ENCODE results near the gene CHRM1. TPM values are rescaled to one million over a fixed set of nuclear protein-coding genes. Genes with fewer than 3 reads are reported as not detected.

Gene CHRM1
- polyA plus RNA-seq, 1 donor: 0.09 TPM

- no peak for DNase-seq (ENCODE audit: low read depth)
Measured at GRCh38 chr11:62905296-62905695, 15.9 kb downstream of the CHRM1 start.

DNA sequence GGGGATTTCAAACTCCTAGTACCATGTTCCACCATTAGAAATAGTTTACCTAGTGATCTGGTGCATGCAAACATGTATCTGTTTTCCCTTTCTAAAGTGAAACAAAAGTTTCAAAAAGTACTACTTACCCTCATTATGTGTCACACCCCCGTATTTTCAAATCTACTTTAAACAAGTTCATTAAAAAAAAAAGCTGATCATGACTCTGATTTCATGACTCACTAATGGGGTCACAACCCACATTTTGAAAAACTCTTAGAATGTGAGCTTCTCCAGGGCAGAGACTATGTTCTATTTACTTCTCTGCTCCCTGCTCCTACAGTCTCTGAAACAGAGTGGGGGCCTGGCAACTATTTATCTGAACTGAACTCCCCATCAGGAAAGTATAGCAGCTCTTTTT is 18.2 kb downstream of the CHRM1 start:
- no peak for DNase-seq (ENCODE audit: low read depth)

- DNase-seq (ENCODE audit: low read depth): no peak
Measured at GRCh38 chr11:62898027-62898426, 23.1 kb downstream of the CHRM1 start.

DNA sequence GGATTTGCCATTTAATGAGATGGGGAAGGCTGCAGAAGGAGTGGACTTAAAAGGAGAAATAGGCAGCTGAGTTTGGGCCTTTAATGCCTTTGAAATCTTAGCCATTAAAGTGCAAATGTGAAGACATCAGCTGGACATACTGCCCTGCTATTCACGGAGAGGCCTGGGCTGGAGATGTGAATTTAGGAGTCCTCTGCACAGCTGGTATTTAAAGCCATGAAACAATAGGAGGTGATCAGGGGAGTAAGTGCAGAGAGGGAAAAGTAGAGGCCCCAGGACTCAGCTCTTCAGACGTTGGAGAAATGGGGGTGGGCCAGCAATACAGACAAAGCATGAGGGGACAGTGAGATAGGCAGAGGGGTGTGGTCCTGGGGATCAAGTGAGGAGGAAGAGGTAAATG is 23.9 kb downstream of the CHRM1 start:
- no peak for DNase-seq (ENCODE audit: low read depth)

DNA sequence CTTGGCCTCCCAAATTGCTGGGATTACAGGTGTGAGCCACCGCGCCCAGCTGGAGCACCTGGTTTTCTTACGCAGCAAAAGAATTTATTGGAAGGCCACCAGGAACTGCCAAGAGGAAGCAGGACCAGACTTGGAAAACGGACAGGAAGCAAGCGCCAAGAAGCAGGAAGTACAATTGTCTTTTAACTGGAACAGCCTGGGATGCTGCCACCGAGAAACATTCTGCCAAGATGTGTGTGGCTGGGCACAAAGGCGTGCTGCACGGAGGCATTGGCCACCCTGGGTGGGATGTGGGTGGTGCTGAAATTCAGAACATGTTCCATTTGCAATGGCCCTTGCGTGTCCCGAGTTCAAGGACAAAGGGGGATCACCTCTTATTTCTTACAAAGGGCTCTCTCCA is 25.1 kb downstream of the CHRM1 start:
- DNase-seq (ENCODE audit: low read depth): no peak

GRCh38 chr11:62895501-62895900 is 25.7 kb downstream of the CHRM1 start:
- no peak for DNase-seq (ENCODE audit: low read depth)

DNA sequence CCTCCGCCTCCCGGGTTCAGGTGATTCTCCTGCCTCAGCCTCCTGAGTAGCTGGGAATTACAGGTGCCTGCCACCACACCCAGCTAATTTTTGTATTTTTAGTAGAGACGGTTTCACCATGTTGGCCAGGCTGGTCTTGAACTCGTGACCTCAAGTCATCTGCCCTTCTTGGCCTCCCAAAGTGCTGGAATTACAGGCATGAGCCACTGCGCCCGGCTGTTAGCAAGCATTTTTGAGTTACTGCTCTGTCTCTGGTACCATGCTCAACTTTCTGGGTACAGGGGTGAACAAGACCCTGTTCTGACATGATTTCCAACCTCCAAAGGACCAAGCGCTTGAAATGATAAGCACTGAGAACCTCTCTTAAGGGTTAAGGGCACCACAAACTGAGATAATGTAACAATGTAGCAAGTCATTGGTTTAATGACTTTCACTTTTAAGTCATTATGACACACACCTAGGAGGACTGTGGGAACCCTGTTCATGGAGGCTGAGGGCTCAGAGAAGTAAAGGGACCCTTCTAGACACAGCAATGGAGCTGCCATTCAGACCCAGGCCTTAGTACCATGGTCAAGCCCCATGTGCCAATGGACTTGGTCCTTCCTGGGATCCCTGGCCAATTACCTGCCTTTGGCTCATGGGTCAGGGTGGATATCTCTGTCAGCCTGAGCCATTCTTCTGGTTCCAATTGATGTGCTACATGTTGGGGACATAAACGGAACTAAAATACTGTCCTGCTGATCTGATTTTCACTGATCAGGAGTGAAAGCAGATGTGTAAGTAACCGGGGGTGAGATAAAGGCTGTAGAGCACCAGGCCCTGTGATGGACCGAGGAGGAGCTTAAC is 28.9 kb downstream of the CHRM1 start:
- no peak for DNase-seq (ENCODE audit: low read depth)

GRCh38 chr11:62889484-62890437 is 31.4 kb downstream of the CHRM1 start:
- no peak for DNase-seq (ENCODE audit: low read depth)

- DNase-seq (ENCODE audit: low read depth): no peak
Measured at GRCh38 chr11:62889126-62889483, 32.1 kb downstream of the CHRM1 start.

DNA sequence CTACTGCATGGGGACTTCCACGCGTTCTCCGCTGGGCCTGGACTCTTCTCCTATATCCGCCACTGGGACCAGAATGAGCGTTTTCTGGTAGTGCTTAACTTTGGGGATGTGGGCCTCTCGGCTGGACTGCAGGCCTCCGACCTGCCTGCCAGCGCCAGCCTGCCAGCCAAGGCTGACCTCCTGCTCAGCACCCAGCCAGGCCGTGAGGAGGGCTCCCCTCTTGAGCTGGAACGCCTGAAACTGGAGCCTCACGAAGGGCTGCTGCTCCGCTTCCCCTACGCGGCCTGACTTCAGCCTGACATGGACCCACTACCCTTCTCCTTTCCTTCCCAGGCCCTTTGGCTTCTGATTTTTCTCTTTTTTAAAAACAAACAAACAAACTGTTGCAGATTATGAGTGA is 32.8 kb downstream of the CHRM1 start:
- DNase-seq (ENCODE audit: low read depth): no peak

- DNase-seq (ENCODE audit: low read depth): no peak
Measured at GRCh38 chr11:62885137-62885750, 35.9 kb downstream of the CHRM1 start.

DNA sequence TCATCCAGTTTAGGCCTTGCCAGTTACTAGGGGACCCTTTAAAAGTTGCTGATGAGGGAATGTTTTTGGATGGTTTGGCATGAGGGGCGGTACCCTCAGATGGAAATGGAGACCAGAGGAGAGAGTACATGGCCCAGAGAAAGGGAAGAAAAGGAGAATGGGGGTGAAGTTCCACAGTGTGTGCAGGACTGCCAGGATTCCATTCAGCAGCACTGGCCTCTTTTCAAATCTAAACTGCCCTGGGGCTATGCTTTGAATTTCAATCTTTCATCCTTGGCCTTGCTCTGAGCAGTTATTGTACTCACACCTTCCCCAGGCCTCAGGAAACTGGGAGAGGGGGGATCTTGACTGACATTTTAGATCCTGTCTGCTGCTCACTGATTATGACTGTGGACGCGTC is 37.5 kb downstream of the CHRM1 start:
- DNase-seq (ENCODE audit: low read depth): no peak

GRCh38 chr11:62882788-62883501 is 38.2 kb downstream of the CHRM1 start:
- DNase-seq (ENCODE audit: low read depth): no peak

DNA sequence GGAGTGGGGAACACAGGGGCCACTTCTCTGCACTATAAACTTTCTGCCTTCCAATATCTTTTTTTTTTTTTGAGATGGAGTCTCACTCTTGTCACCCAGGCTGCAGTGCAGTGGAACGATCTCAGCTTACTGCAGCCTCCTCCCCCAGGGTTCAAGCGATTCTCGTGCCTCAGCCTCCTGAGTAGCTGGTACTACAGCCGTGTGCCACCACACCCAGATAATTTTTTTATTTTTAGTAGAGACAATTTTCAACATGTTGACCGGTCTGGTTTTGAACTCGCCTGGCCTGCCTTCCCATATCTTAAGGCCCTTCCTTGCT is 38.8 kb downstream of the CHRM1 start:
- DNase-seq (ENCODE audit: low read depth): no peak

- DNase-seq (ENCODE audit: low read depth): peak; percentile 83
Measured at GRCh38 chr11:62881579-62882430, 39.4 kb downstream of the CHRM1 start.

GRCh38 chr11:62880803-62881578 is 40.2 kb downstream of the CHRM1 start, which contains the start of gene SLC3A2:
Gene SLC3A2 (plus strand): TSS chr11:62880896. CDS start chr11:62881024, 128 bp downstream.
- peak; percentile 53 for DNase-seq (ENCODE audit: low read depth)

GRCh38 chr11:62880231-62880802 is 40.8 kb downstream of the CHRM1 start:
- DNase-seq (ENCODE audit: low read depth): no peak

- no peak for DNase-seq (ENCODE audit: low read depth)
Measured at GRCh38 chr11:62879235-62879978, 41.8 kb downstream of the CHRM1 start.

DNA sequence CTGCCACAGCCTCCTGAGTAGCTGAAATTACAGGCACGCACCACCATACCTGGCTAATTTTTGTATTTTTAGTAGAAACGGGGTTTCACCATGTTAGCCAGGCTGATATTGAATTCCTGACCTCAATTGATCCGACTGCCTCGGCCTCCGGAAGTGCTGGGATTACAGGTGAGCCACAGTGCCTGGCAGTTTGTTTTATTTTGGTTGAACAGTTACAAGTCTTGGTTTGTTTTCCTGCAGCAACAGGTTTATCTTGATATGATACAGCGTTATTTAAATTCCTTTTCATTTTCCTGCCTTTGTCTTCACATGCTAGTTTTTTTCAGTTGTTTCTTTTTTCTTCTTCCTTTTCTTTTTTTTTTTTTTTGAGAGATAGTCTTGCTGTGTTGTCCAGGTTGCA is 44.5 kb downstream of the CHRM1 start:
- no peak for DNase-seq (ENCODE audit: low read depth)

All from forelimb muscle (tissue), 1 donor.